IMR-90 (cell line): ENCODE data around the gene MS4A13. TPM values are rescaled to one million over a fixed set of nuclear protein-coding genes. Genes with fewer than 3 reads are reported as not detected.

Source experiments
- ATAC-seq: fragments of 200-7000 bp; cut with Tn5 transposase; 2 replicates; pipeline ENCODE4 v1.9.1; 2020; ENCODE audit warnings: low read depth, mild to moderate bottlenecking, moderate library complexity
- BruUV-seq: library from RNA; stranded (reverse); fragments of 400-500 nt; replicated peaks from 2 replicates; lab custom pipeline; 2021; lab: Mats Ljungman, UMichigan
- CTCF ChIA-PET: fragments of 300-600 bp; formaldehyde crosslinking; extraction: SDS; loops from one replicate; lab custom pipeline; 2021; ENCODE audit warnings: antibody characterized with exemption; lab: Yijun Ruan, JAX
- POLR2A ChIA-PET: fragments of 300-600 bp; sonication (Branson Sonifier 250); formaldehyde crosslinking; loops from one replicate; lab custom pipeline; 2022; ENCODE audit warnings: antibody characterized with exemption; ENCODE audit not compliant: unreplicated experiment; lab: Charles Lee
- DNase-seq: peaks from one replicate; pipeline ENCODE4 v3.0.0; 2013
- H2AFZ ChIP-seq: replicated peaks from 2 replicates; pipeline ENCODE3; 2013; ENCODE audit warnings: low read length, mild to moderate bottlenecking; ENCODE audit not compliant: poor library complexity
- H2AK5ac ChIP-seq: 2 replicates; pipeline ENCODE4 v1.6.1; 2013; ENCODE audit warnings: low read depth, low read length, inconsistent platforms
- H2AK9ac ChIP-seq: replicated peaks from 2 replicates; pipeline ENCODE3; 2013; ENCODE audit warnings: mild to moderate bottlenecking, low read depth, low read length, moderate library complexity; ENCODE audit not compliant: poor library complexity
- H2BK120ac ChIP-seq: 2 replicates; pipeline ENCODE4 v1.6.1; 2013; ENCODE audit warnings: low read depth, low read length, inconsistent platforms
- H2BK15ac ChIP-seq: 3 replicates; pipeline ENCODE4 v1.6.1; 2013; ENCODE audit warnings: low read depth, low read length, inconsistent platforms
- H2BK20ac ChIP-seq: 2 replicates; pipeline ENCODE4 v1.6.1; 2013; ENCODE audit warnings: low read depth, mild to moderate bottlenecking, inconsistent platforms, low read length, moderate library complexity
- H2BK5ac ChIP-seq: 2 replicates; pipeline ENCODE4 v1.6.1; 2013; ENCODE audit warnings: mild to moderate bottlenecking, low read depth, low read length, inconsistent platforms; ENCODE audit not compliant: poor library complexity, severe bottlenecking
- H3K14ac ChIP-seq: replicated peaks from 2 replicates; pipeline ENCODE4 v1.6.1; 2013; ENCODE audit warnings: low read depth, low read length, inconsistent platforms
- H3K18ac ChIP-seq: 2 replicates; pipeline ENCODE4 v1.6.1; 2013; ENCODE audit warnings: low read depth, low read length, control low read depth
- H3K23ac ChIP-seq: 2 replicates; pipeline ENCODE4 v1.6.1; 2013; ENCODE audit warnings: low read depth, low read length, inconsistent platforms
- H3K27ac ChIP-seq: 2 replicates; pipeline ENCODE4 v1.5.1; 2013; ENCODE audit warnings: mild to moderate bottlenecking, control low read depth, low read length; ENCODE audit not compliant: insufficient read depth
- H3K27me3 ChIP-seq: 2 replicates; pipeline ENCODE4 v1.6.1; 2013; ENCODE audit warnings: low read length; ENCODE audit not compliant: control insufficient read depth, insufficient read depth
- H3K36me3 ChIP-seq: 2 replicates; pipeline ENCODE4 v1.6.1; 2013; ENCODE audit warnings: low read length, mixed read lengths; ENCODE audit not compliant: control insufficient read depth, insufficient read depth
- H3K4ac ChIP-seq: 2 replicates; pipeline ENCODE4 v1.6.1; 2013; ENCODE audit warnings: low read depth, low read length, inconsistent platforms
- H3K4me1 ChIP-seq: 2 replicates; pipeline ENCODE4 v1.6.1; 2013; ENCODE audit warnings: low read length, mixed read lengths; ENCODE audit not compliant: control insufficient read depth, insufficient read depth
- H3K4me2 ChIP-seq: 2 replicates; pipeline ENCODE4 v1.6.1; 2013; ENCODE audit warnings: low read depth, mild to moderate bottlenecking, control low read depth, low read length, moderate library complexity
- H3K4me3 ChIP-seq: 2 replicates; pipeline ENCODE4 v1.5.1; 2013; ENCODE audit warnings: low read depth, mild to moderate bottlenecking, control low read depth, low read length, moderate library complexity; ENCODE audit not compliant: insufficient read depth
- H3K56ac ChIP-seq: 2 replicates; pipeline ENCODE4 v1.6.1; 2013; ENCODE audit warnings: low read length, inconsistent platforms; ENCODE audit not compliant: insufficient read depth; ENCODE audit errors: extremely low read depth
- H3K79me1 ChIP-seq, 2 experiments: 2 replicates each; pipeline ENCODE4 v1.6.1; 2013; ENCODE audit warnings: low read length in 2 of 2, inconsistent platforms in 1 of 2, low read depth in 1 of 2
- H3K9ac ChIP-seq: 2 replicates; pipeline ENCODE4 v1.6.1; 2013; ENCODE audit warnings: low read depth, low read length, control low read depth
- H3K9me1 ChIP-seq: 2 replicates; pipeline ENCODE4 v1.6.1; 2013; ENCODE audit warnings: low read length, inconsistent platforms; ENCODE audit not compliant: insufficient read depth
- H3K9me3 ChIP-seq: 2 replicates; pipeline ENCODE4 v1.6.1; 2013; ENCODE audit warnings: low read length; ENCODE audit not compliant: control insufficient read depth, insufficient read depth
- H4K20me1 ChIP-seq: 2 replicates; pipeline ENCODE4 v1.6.1; 2013; ENCODE audit warnings: low read length, inconsistent platforms; ENCODE audit not compliant: insufficient read depth
- H4K5ac ChIP-seq: 2 replicates; pipeline ENCODE4 v1.6.1; 2013; ENCODE audit warnings: mild to moderate bottlenecking, low read depth, low read length, control low read depth
- H4K8ac ChIP-seq, 2 experiments: 2 replicates each; pipeline ENCODE4 v1.6.1; 2013; ENCODE audit warnings: low read depth in 2 of 2, low read length in 2 of 2, control low read depth in 1 of 2, inconsistent platforms in 1 of 2
- H4K91ac ChIP-seq: 2 replicates; pipeline ENCODE4 v1.6.1; 2013; ENCODE audit warnings: low read depth, low read length, inconsistent platforms; ENCODE audit not compliant: insufficient read depth
- MAFK ChIP-seq: IDR thresholded peaks from 2 replicates; pipeline ENCODE4 v1.6.1; 2012; ENCODE audit warnings: low read depth, low read length, improper control_type of control experiment
- MAZ ChIP-seq: IDR thresholded peaks from 2 replicates; pipeline ENCODE4 v1.6.1; 2012; ENCODE audit warnings: low read depth, mild to moderate bottlenecking, low read length, improper control_type of control experiment, moderate library complexity, borderline replicate concordance
- MXI1 ChIP-seq: IDR thresholded peaks from 2 replicates; pipeline ENCODE4 v1.6.1; 2012; ENCODE audit warnings: low read depth, mild to moderate bottlenecking, low read length, moderate library complexity, borderline replicate concordance
- WGBS, 2 experiments: methylation state at CpG; one replicate each; pipeline versions ENCODE4 v1.1.5 to v1.1.7; 2013; ENCODE audit warnings: missing lambda C conversion rate in 2 of 2; ENCODE audit not compliant: insufficient read length in 1 of 2; ENCODE audit errors: extremely low coverage in 2 of 2; 5-methylcytosine and 5-hydroxymethylcytosine counted together
- dilution Hi-C: fragments of 300-500 bp; cut with HindIII; formaldehyde crosslinking; loops from one replicate; pipeline ENCODE4 v1.14.3; 2018; ENCODE audit warnings: low sequenced_read_pairs; ENCODE audit not compliant: unreplicated experiment
- in situ Hi-C: fragments of 300-500 bp; cut with MboI; formaldehyde crosslinking; loops from 3 replicates; pipeline ENCODE4 v1.14.3; 2019; ENCODE audit warnings: low sequenced_read_pairs, inconsistent platforms, mixed read lengths
- intact Hi-C: fragments of 100-400 bp; cut with micrococcal nuclease; formaldehyde crosslinking; loops from 2 replicates; pipeline ENCODE4 v1.10.0; 2022
- polyA plus RNA-seq, 3 experiments: library from polyadenylated mRNA; depleted of rRNA; stranded (reverse); fragments of >200 nt; gene quantifications; 2 replicates each; pipeline ENCODE4 v1.2.3, GENCODE V29; 2012; ENCODE audit warnings: low replicate concordance in 1 of 3
- total RNA-seq: library from RNA; depleted of rRNA; stranded (reverse); fragments of >200 nt; gene quantifications from 2 replicates; pipeline ENCODE4 v1.2.3, GENCODE V29; 2012
- TF ChIP-seq, protein P1 (sequence below): fragments of 150-350 bp; IDR thresholded peaks from 2 replicates; pipeline ENCODE4 v1.6.1; 2016; ENCODE audit warnings: low read depth, mild to moderate bottlenecking, low read length, moderate library complexity, borderline replicate concordance

The MS4A13 gene
- total and polyA plus RNA-seq, 2 of the 4 experiments (the other 2 are of a cell fraction): not detected

DNA sequence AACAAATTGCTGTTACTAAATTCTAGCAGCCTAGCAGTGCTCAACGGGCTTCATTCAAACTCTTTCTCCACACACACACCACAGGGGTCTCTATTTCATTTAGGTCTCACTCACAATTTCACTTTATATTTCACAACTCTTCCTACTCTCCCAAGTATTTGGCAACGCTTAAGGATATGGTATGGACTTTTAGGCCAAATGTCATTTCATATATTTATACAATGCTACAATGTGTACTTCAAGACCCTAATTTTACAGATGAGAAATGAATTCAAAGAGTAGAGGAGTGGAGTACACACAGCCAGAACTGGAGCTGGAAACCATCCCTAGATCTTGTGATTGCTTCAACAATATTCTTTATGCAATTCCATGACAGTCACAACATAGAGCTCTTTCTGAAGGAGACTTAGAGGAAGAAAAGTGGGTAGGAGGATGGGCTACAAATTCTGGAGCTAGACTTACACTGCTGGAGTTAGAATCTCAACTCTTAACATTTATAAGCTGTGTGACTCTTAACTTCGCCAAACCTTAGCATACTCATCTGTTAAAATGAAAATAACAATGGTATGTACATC is 2.5 kb upstream of the MS4A13 start:
- Histone ChIP-seq H3K27me3 (no peaks in the 10 kb centered on the region), H3K56ac (no peak overlapping the region), H3K4me3 (no peak overlapping the region), H3K18ac (no peak overlapping the region), H4K20me1 (no peaks in the 10 kb centered on the region), H3K4me2 (no peak overlapping the region), H2AFZ (no peak overlapping the region), H2AK9ac (no peak overlapping the region), H2BK20ac (no peak overlapping the region), H3K9me1 (no peaks in the 10 kb centered on the region), H3K79me1 (no peaks in the 10 kb centered on the region), H3K27ac (no peak overlapping the region), H3K4me1 (no peaks in the 10 kb centered on the region), H4K8ac (no peak overlapping the region), H3K9me3 (peaks cover 3% of the 10 kb centered on the region; the same call in 1 of the 2 replicates), H2AK5ac (no peak overlapping the region), H3K36me3 (no peaks in the 10 kb centered on the region), H2BK120ac (no peak overlapping the region), H3K4ac (no peak overlapping the region), H3K23ac (no peak overlapping the region), H4K91ac (no peak overlapping the region), H4K5ac (no peak overlapping the region), H3K9ac (no peak overlapping the region), H3K14ac (no peak overlapping the region), H2BK5ac (no peak overlapping the region), H2BK15ac (no peak overlapping the region)
- in situ Hi-C loops: no loop called here
- intact Hi-C loops: no loop called here
- dilution Hi-C loops: no loop called here
- DNase-seq (no peak), ATAC-seq (no peak)
- BruUV-seq: no TSS peak
- no CpG with 5 or more reads among the region's 3 CpGs for WGBS, 2 experiments
- TF ChIP-seq MXI1 (no peak), MAZ (no peak), MAFK (no peak)
- TF ChIP-seq, protein P1, sequence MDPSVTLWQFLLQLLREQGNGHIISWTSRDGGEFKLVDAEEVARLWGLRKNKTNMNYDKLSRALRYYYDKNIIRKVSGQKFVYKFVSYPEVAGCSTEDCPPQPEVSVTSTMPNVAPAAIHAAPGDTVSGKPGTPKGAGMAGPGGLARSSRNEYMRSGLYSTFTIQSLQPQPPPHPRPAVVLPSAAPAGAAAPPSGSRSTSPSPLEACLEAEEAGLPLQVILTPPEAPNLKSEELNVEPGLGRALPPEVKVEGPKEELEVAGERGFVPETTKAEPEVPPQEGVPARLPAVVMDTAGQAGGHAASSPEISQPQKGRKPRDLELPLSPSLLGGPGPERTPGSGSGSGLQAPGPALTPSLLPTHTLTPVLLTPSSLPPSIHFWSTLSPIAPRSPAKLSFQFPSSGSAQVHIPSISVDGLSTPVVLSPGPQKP: no peak
- CTCF ChIA-PET: no interaction called here
- POLR2A ChIA-PET: no interaction called here
